Transverse colon (tissue), 4 donors: ENCODE data around the gene ZSCAN22. TPM values are rescaled to one million over a fixed set of nuclear protein-coding genes. Genes with fewer than 3 reads are reported as not detected.
A peak's percentile ranks its signal among the peaks of the same experiment; 100 is the strongest.
"Not testable (repeated sequence)": the region's sequence is repeated elsewhere in the genome, so short reads cannot be mapped to it uniquely, and the experiment has no call there.

Experiments used
- DNase-seq: peaks from one replicate; pipeline ENCODE4 v3.0.0-alpha.2; 2019
- H3K27ac ChIP-seq, 4 donors: fragments of 200-600 bp; sonication (generic); 2 replicates each; pipeline ENCODE4 v1.5.1; 2016 to 2018; ENCODE audit warnings: inconsistent platforms in 4 of 4
- H3K27me3 ChIP-seq: fragments of 200-600 bp; sonication (generic); 2 replicates; pipeline ENCODE4 v1.5.1; 2017; ENCODE audit warnings: inconsistent platforms
- H3K36me3 ChIP-seq, 4 donors: fragments of 200-600 bp; sonication (generic); 2 replicates each; pipeline ENCODE4 v1.5.1; 2017 to 2019; ENCODE audit warnings: inconsistent platforms in 4 of 4
- H3K4me1 ChIP-seq, 4 donors: fragments of 200-600 bp; sonication (generic); 2 replicates each; pipeline ENCODE4 v1.5.1; 2017 to 2020; ENCODE audit warnings: inconsistent platforms in 4 of 4
- H3K4me3 ChIP-seq, 4 donors: fragments of 200-600 bp; sonication (generic); 1 replicate in 1 of 4; 2 replicates in 3 of 4; pipeline versions ENCODE4 v1.5.1 to v1.6.1; 2017 to 2019; ENCODE audit warnings: inconsistent platforms in 4 of 4
- H3K9me3 ChIP-seq, 2 donors: fragments of 200-600 bp; sonication (generic); 2 replicates each; pipeline ENCODE4 v1.5.1; 2017 to 2019; ENCODE audit warnings: inconsistent platforms in 2 of 2
- EP300 ChIP-seq: sonication (generic); formaldehyde crosslinking; IDR thresholded peaks from one replicate; pipeline ENCODE4 v1.6.1; 2017; ENCODE audit warnings: antibody characterized with exemption, low read depth
- POLR2A ChIP-seq: fragments of 450-650 bp; IDR thresholded peaks from one replicate; pipeline ENCODE4 v1.6.1; 2016; ENCODE audit warnings: antibody characterized with exemption, mild to moderate bottlenecking, moderate library complexity
- POLR2AphosphoS5 ChIP-seq, 3 donors: sonication (generic); formaldehyde crosslinking; IDR thresholded peaks; one replicate each; pipeline ENCODE4 v1.6.1; 2016; ENCODE audit warnings: antibody characterized with exemption in 3 of 3
- WGBS, 2 donors: methylation state at CpG; one replicate each; pipeline ENCODE4 v1.1.5; 2018; ENCODE audit warnings: low coverage in 1 of 2; 5-methylcytosine and 5-hydroxymethylcytosine counted together
- in situ Hi-C, 4 donors: fragments of 200-750 bp; cut with MboI; loops; one replicate each; pipeline versions ENCODE4 v1.15.0 to v1.15.1; 2017; ENCODE audit warnings: low sequenced_read_pairs in 3 of 4, low pct_ligation_motif_present in 1 of 4, low pct_unique_long_range_greater_than_20kb in 1 of 4
- intact Hi-C: fragments of 100-400 bp; cut with DNase I; formaldehyde crosslinking; loops from one replicate; pipeline ENCODE4 v1.15.1; 2023; ENCODE audit warnings: low total_unique reads
- total RNA-seq, 4 donors: library from RNA; depleted of rRNA; stranded (reverse); fragments of >200 nt; gene quantifications; one replicate each; pipeline ENCODE4 v1.1.0, GENCODE V29; 2016
- TF ChIP-seq, protein P1 (sequence below), 5 experiments: fragments of 200-600 bp in 3 of 5; fragments of 450-650 bp in 2 of 5; sonication (generic) in 3 of 5; IDR thresholded peaks; 1 replicate in 2 of 5; 2 replicates in 3 of 5; pipeline ENCODE4 v1.5.1; 2016 to 2017; ENCODE audit warnings: antibody characterized with exemption in 5 of 5, inconsistent platforms in 3 of 5, mild to moderate bottlenecking in 2 of 5, moderate library complexity in 1 of 5

ZSCAN22 gene
- total RNA-seq, 4 donors from 2014 or later, result 3.0 to 11.6 (median 3.3) TPM

DNA sequence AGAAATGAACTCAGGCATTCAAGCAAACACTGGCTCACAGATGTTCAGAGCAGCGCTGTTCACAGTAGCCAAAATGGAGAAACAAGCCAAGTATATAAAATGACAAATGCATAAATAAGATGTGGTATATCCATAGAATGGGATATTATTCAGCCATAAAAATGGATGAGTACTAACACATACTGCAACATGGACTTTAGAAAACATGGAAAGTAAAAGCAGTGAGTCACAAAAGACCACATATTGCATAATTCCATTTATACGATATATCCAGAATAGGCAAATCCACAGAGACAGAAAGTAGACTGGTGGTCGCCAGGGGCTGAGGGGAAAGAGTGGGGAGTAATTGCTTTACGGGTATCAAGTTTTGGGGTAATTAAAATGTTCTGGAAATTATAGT lies 47.4 kb downstream of the ZSCAN22 start:
- DNase-seq, result no peak

DNA sequence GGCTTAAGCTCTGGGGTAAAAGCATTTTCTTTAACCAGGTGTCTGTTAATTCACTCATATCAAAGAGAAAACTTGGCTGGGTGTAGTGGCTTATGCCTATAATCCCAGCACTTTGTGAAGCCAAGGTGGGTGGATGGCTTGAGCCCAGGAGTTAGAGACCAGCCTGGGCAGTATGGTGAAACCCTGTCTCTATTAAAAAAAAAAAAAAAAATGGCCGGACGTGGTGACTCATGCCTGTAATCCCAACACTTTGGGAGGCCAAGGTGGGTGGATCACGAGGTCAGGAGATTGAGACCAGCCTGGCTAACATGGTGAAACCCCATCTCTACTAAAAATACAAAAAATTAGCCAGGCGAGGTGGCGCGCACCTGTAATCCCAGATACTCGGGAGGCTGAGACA lies 49.9 kb downstream of the ZSCAN22 start:
- H3K27ac ChIP-seq, result not testable (repeated sequence)

More for the DNA sequence above, 47.4 kb downstream of the ZSCAN22 start:
- Histone ChIP-seq H3K36me3 (no peaks in the 10 kb centered on the region), H3K4me1 (no peaks in the 10 kb centered on the region), H3K9me3 (no peaks in the 10 kb centered on the region), H3K27me3 (no peaks in the 10 kb centered on the region), H3K27ac (no peak overlapping the region), H3K4me3 (no peak overlapping the region)
- TF ChIP-seq POLR2AphosphoS5 (IDR thresholded peaks at IDR 0.05) (no peak), POLR2A (no peak), EP300 (no peak)
- TF ChIP-seq, protein P1, sequence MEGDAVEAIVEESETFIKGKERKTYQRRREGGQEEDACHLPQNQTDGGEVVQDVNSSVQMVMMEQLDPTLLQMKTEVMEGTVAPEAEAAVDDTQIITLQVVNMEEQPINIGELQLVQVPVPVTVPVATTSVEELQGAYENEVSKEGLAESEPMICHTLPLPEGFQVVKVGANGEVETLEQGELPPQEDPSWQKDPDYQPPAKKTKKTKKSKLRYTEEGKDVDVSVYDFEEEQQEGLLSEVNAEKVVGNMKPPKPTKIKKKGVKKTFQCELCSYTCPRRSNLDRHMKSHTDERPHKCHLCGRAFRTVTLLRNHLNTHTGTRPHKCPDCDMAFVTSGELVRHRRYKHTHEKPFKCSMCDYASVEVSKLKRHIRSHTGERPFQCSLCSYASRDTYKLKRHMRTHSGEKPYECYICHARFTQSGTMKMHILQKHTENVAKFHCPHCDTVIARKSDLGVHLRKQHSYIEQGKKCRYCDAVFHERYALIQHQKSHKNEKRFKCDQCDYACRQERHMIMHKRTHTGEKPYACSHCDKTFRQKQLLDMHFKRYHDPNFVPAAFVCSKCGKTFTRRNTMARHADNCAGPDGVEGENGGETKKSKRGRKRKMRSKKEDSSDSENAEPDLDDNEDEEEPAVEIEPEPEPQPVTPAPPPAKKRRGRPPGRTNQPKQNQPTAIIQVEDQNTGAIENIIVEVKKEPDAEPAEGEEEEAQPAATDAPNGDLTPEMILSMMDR (IDR thresholded peaks at IDR 0.05), result no peak
- in situ Hi-C loops, result no loop called here
- 82 to 90% methylated on average over 4 of the region's 4 CpGs for WGBS, 2 donors
- intact Hi-C loops, result no loop called here

DNA sequence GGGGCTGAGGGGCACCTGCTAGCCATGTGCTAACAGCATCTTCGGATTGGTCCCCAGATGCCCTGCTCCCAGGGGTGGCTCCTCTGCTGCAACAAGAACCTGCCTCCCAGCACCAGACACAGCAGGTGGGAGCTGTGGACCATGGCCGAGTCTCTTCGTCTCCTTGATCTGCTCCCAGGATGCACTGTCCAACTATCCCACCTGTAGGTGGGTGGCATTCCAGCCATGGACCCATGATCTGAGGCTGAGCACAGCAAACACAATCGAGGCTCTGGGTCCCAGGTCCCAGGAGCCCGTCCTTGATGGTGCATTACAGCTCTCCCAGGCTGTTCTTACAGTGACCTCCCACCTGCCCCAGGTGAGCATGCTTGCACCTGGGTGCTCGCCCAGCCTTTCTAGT lies 52.5 kb downstream of the ZSCAN22 start:
- WGBS, 2 donors, result 93% methylated on average over 6 of the region's 6 CpGs; no CpG with 5 or more reads in 1 of the 2 donors
- in situ Hi-C loops, result no loop called here
- intact Hi-C loops, result no loop called here
- Histone ChIP-seq H3K4me1 (peaks cover 9 to 21% (median 16%) of the 10 kb centered on the region in 4 donors), H3K4me3 (no peak overlapping the region), H3K36me3 (no peaks in the 10 kb centered on the region), H3K9me3 (no peaks in the 10 kb centered on the region), H3K27me3 (no peaks in the 10 kb centered on the region), H3K27ac (no peak overlapping the region)
- TF ChIP-seq EP300 (no peak), POLR2AphosphoS5 (IDR thresholded peaks at IDR 0.05) (no peak), POLR2A (no peak)
- TF ChIP-seq, protein P1 (IDR thresholded peaks at IDR 0.05), result no peak
- DNase-seq, result no peak

More for the DNA sequence above, 49.9 kb downstream of the ZSCAN22 start:
- H3K9me3 ChIP-seq, intact Hi-C loops, H3K36me3 ChIP-seq, DNase-seq, in situ Hi-C loops, H3K4me3 ChIP-seq, H3K27me3 ChIP-seq: not testable (repeated sequence)
- WGBS, 2 donors, result 85 to 93% methylated on average over 3 to 7 of the region's 7 CpGs
- peaks cover 9 to 14% (median 13%) of the 10 kb centered on the region in 4 donors for H3K4me1 ChIP-seq

DNA sequence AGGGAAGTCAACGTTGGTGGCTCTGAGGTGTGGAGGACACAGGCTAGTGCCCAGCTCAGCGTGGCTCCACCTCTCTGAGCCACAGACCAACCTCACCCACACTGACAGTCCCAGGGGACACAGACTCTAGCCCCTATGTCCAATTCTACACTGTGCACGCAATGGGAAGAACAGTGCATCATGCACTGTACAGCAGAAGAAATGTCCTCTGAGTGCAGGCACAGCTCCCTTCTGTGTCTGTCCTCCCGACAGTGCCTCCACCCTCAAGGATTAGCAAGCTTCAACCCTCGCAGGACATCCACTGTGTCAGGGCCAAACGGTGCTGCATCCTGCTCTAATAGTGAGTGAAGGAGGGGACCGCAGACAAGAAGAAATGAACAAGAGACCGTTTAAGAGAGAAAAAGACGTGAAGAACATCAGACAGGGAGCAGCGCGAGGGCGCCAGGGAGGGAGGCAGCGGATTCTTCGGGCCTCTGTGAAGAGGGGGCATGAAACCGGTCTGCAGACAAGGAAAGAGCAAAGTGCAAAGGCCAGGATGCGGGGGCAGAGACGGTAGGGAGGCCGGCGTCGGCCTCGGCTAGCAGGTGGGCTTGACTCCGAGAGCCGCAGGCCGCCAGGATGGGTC lies 53.4 kb downstream of the ZSCAN22 start:
- 4% methylated on average over 5 to 24 of the region's 24 CpGs for WGBS, 2 donors
- TF ChIP-seq EP300 (no peak), POLR2A (no peak), POLR2AphosphoS5 (IDR thresholded peaks at IDR 0.05) (no peak)
- TF ChIP-seq, protein P1 (IDR thresholded peaks at IDR 0.05), result no peak
- no peak for DNase-seq
- Histone ChIP-seq H3K36me3 (no peaks in the 10 kb centered on the region), H3K4me1 (peaks cover 9 to 21% (median 17%) of the 10 kb centered on the region in 4 donors), H3K27me3 (no peaks in the 10 kb centered on the region), H3K4me3 (peak overlapping the region; percentile 33 to 89 (median 74)), H3K27ac (peak overlapping the region; percentile 94 to 96 (median 94)), H3K9me3 (no peaks in the 10 kb centered on the region)
- intact Hi-C loops (no loop called here), in situ Hi-C loops (no loop called here)
